ENCODE measurements around the gene EIF5.
A peak's percentile ranks its signal among the peaks of the same experiment; 100 is the strongest.

Gene EIF5

GRCh38 chr14:103372552-103373304 is 38.7 kb downstream of the EIF5 start:
- no peak for DNase-seq

- no peak for DNase-seq
These were observed 40.1 kb downstream of the EIF5 start for GRCh38 chr14:103374121-103374520.

GRCh38 chr14:103377522-103378037 is 43.5 kb downstream of the EIF5 start:
- no peak for DNase-seq

- no peak for DNase-seq
These were observed 44.2 kb downstream of the EIF5 start for GRCh38 chr14:103378038-103378854.

GRCh38 chr14:103380719-103381377 is 46.8 kb downstream of the EIF5 start:
- no peak for DNase-seq

- peak; percentile 51 for DNase-seq
These were observed 48.3 kb downstream of the EIF5 start for GRCh38 chr14:103382376-103382775.

- no peak for DNase-seq
These were observed 50.6 kb downstream of the EIF5 start for GRCh38 chr14:103384450-103385151.

- DNase-seq = peak; percentile 98
These were observed 51.3 kb downstream of the EIF5 start, which contains the start of gene MARK3 for GRCh38 chr14:103385152-103385928. MARK3 (plus strand) TSS chr14:103385415; CDS start chr14:103386030, 615 bp downstream.

GRCh38 chr14:103385929-103386712 is 52.1 kb downstream of the EIF5 start:
- DNase-seq = no peak

- no peak for DNase-seq
These were observed 52.8 kb downstream of the EIF5 start for GRCh38 chr14:103386713-103387329.

- DNase-seq = no peak
These were observed 54.6 kb downstream of the EIF5 start for GRCh38 chr14:103388664-103389063.

- no peak for DNase-seq
These were observed 56.6 kb downstream of the EIF5 start for GRCh38 chr14:103390605-103391004.

- no peak for DNase-seq
These were observed 57.0 kb downstream of the EIF5 start for GRCh38 chr14:103391048-103391447.

GRCh38 chr14:103392106-103392505 is 58.1 kb downstream of the EIF5 start:
- DNase-seq = no peak

GRCh38 chr14:103392572-103392971 is 58.5 kb downstream of the EIF5 start:
- DNase-seq = no peak

- no peak for DNase-seq
These were observed 59.0 kb downstream of the EIF5 start for GRCh38 chr14:103393070-103393469.

GRCh38 chr14:103393676-103394626 is 59.9 kb downstream of the EIF5 start:
- no peak for DNase-seq

Measured in activated CD4-positive, alpha-beta T cell treated with anti-CD3 and anti-CD28 coated beads, Interleukin-2, amount 50 U/mL, for 16 hours (primary cell).